GM06990 (cell line): Measurements from ENCODE around the gene OR5F1.

Source experiments
- DNase-seq: peaks from one replicate; pipeline ENCODE4 v3.0.0-alpha.2; 2011; ENCODE audit not compliant: insufficient read length; ENCODE audit errors: extremely low read depth
- H3K27me3 ChIP-seq: replicated peaks from 2 replicates; pipeline ENCODE4 v1.6.0; 2011; ENCODE audit warnings: low read length; ENCODE audit not compliant: control insufficient read depth, insufficient read depth
- H3K36me3 ChIP-seq: 2 replicates; pipeline ENCODE4 v1.5.1; 2011; ENCODE audit warnings: low read length; ENCODE audit not compliant: control insufficient read depth, insufficient read depth
- H3K4me3 ChIP-seq: replicated peaks from 2 replicates; pipeline ENCODE4 v1.5.1; 2011; ENCODE audit warnings: low read depth, mild to moderate bottlenecking, control low read depth, low read length
- CTCF ChIP-seq: IDR thresholded peaks from 2 replicates; pipeline ENCODE4 v1.5.1; 2011; ENCODE audit warnings: low read length, control low read depth, mild to moderate bottlenecking, inconsistent platforms; ENCODE audit not compliant: insufficient read depth, poor library complexity, severe bottlenecking

Gene OR5F1

GRCh38 chr11:55994525-55994924, at the start of gene OR5F1:
OR5F1 (minus strand) TSS chr11:55994625; CDS start chr11:55994625, 0 bp downstream.
- no peak for DNase-seq
- Histone ChIP-seq H3K4me3 (no peak within 1 kb of the TSS), H3K27me3 (no peaks in the 10 kb centered on the region), H3K36me3 (no peaks in the 10 kb centered on the region)
- TF ChIP-seq CTCF: no peak

GRCh38 chr11:56027354-56027753, 32.9 kb upstream of the OR5F1 start, which contains the start of gene OR5AS1:
OR5AS1 (plus strand) TSS chr11:56027654; CDS start chr11:56030419, 2,765 bp downstream.
- no peak for DNase-seq
- H3K36me3 ChIP-seq: no peaks in the 10 kb centered on the region
- H3K27me3 ChIP-seq: no peaks in the 10 kb centered on the region
- TF ChIP-seq CTCF: no peak
- no peak within 1 kb of the TSS for H3K4me3 ChIP-seq

- Histone ChIP-seq H3K36me3 (no peaks in the 10 kb centered on the region), H3K27me3 (no peaks in the 10 kb centered on the region), H3K4me3 (no peak overlapping the region)
- DNase-seq: no peak
- no peak for TF ChIP-seq CTCF
Observed at GRCh38 chr11:56013805-56014204, 19.4 kb upstream of the OR5F1 start.

- H3K36me3 ChIP-seq: no peaks in the 10 kb centered on the region
- H3K4me3 ChIP-seq: no peak overlapping the region
- no peak for DNase-seq
- no peaks in the 10 kb centered on the region for H3K27me3 ChIP-seq
- TF ChIP-seq CTCF: no peak
Observed at GRCh38 chr11:56010716-56011115, 16.3 kb upstream of the OR5F1 start.

GRCh38 chr11:55970935-55971334, 23.5 kb downstream of the OR5F1 start:
- TF ChIP-seq CTCF: no peak
- H3K36me3 ChIP-seq: no peaks in the 10 kb centered on the region
- H3K27me3 ChIP-seq: no peaks in the 10 kb centered on the region
- DNase-seq: no peak
- H3K4me3 ChIP-seq: no peak overlapping the region

GRCh38 chr11:55969845-55970244, 24.6 kb downstream of the OR5F1 start, which contains the start of gene OR10AG1:
OR10AG1 (minus strand) TSS chr11:55969945; CDS start chr11:55969907, 38 bp downstream.
- no peaks in the 10 kb centered on the region for H3K36me3 ChIP-seq
- no peak for DNase-seq
- H3K27me3 ChIP-seq: no peaks in the 10 kb centered on the region
- H3K4me3 ChIP-seq: no peak within 1 kb of the TSS
- TF ChIP-seq CTCF: no peak
